ENCODE measurements around the gene OSTM1.

Gene OSTM1

GRCh38 chr6:108074359-108075144 lies at the start of gene OSTM1:
Gene OSTM1, minus strand, starts transcription at chr6:108074741. Its CDS starts 90 bp downstream, at chr6:108074651.
- peak; percentile 86 to 89 for DNase-seq (ENCODE audit: low read depth in 2 of 2)

- no peak for DNase-seq (ENCODE audit: low read depth in 2 of 2)
Measured at GRCh38 chr6:108123946-108124345, 49.4 kb upstream of the OSTM1 start.

GRCh38 chr6:108123481-108123929 lies 49.0 kb upstream of the OSTM1 start:
- DNase-seq (ENCODE audit: low read depth in 2 of 2) = no peak

DNA sequence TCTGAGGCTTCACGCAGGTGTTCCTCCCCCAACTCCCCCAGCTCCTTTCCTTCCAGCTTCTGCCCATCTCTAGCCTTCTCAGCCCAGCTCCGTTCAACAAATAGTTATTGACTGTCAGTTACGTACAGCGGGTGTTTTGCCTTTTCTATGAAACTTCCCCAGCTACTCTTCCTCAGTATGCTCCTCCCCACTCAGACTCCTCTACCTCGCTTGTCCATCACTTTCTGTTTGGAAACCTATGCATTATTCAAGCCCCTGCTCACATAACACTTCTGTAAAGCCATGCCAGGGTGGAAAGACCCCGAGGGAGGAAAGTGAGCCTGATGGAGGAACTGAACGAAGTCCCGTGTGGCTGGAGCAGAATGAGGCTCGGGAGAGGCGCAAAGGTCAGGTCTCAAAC lies 47.1 kb upstream of the OSTM1 start:
- DNase-seq (ENCODE audit: low read depth in 2 of 2) = no peak

DNA sequence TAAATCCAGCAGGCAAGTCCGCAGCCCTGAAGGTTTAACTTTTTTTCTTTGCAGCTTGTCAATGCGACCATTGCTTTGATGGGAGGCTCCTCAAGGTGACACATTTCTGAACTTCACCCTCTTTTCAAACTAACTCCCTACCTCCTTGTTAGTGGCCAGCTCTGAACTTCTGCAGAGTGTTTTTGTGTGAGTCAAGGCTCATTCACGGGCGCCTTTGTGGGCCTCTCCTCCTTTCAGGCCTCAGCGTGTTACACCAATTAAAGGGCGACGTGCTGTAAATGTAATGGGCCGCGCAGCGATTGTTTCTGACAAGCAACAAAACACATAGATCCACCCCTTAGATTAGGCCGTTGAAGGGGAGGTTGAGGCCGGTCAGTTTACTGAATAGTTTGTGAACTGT lies 45.8 kb upstream of the OSTM1 start:
- DNase-seq (ENCODE audit: low read depth in 2 of 2) = no peak

DNA sequence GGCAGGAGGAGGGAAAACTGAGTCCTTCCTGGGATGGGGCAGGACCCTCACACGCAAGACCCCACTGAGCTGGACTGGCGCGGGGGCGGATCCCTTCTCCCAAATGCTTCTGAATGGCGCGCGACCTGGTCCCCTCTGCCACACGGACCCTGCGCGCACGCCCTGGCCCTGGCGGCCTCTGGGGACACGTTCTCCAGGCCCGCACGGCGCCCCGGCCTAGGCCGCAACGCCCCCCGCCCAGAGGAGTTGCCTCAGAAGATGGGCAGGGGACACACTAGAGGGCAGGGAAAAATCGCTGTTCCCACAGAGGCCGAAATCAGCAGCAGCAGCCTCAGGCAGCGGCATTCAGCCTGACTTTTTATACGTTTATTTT lies 45.2 kb upstream of the OSTM1 start:
- no peak for DNase-seq (ENCODE audit: low read depth in 2 of 2)

GRCh38 chr6:108118810-108119768 lies 44.5 kb upstream of the OSTM1 start:
- DNase-seq (ENCODE audit: low read depth in 2 of 2) = no peak

DNA sequence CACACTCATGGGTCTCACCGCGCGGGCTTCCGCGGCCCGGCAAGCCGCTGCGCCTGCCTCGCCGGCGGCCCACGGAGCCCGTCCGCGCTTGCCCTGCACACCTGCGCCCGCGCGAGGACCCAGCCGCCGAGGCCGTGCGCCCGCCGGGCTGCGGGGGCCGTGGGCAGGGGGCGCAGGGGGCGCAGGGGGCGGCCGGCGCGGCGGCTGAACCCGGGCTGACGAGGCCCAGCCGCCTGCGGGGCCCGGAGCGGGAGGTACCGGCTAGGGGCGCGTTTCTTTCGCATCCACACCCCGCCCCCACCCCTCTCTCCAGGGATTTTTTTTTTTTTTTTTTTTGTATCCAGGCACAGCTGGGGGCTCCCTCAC lies 43.8 kb upstream of the OSTM1 start:
- no peak for DNase-seq (ENCODE audit: low read depth in 2 of 2)

DNA sequence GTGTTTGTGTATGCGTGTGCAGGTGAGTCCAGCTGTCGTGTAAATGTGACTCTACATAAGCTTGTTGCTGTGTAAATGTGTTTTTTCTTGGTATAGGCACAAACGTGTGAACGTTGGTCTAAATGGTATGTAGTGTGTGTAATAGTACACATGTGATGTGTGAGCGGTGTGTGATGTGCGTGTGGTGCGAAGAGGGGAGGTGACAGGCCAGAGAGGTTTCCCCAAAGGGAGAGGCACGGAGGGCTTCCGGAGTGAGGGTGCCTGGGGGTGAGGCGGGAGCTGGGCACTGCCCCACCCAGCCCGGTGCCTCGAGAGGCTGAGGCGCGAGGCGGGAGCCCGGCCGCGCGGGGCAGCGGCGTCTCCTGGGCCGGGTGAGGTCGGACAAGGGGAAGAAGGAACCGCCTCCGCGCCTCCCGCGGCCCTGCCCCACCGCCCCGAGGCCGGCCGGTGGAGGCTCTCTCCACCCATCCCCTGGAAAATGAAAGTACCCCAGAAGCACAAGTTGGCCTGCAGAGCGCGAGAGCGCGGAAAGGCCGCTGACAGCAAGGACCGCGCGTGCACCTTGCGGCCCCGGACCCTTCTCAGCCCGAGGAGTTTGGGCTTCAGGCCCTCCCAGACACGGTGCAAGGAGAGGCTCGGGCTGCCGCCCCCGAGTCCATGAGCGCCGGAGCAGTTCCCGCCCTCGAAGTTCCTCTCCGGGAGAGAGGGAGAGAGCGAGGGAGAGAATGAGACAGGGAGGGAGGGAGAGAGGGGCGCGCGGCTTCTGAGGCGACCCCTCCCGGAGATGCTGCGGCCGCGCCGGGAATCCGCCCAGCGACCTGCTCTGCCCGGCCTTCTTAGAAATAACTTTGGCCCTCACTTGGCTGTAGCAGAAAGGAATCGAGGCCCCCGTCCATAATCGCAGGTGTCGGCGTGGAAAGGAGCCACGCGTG lies 43.2 kb upstream of the OSTM1 start:
- no peak for DNase-seq (ENCODE audit: low read depth in 2 of 2)

GRCh38 chr6:108116546-108117426 lies 42.2 kb upstream of the OSTM1 start:
- DNase-seq (ENCODE audit: low read depth in 2 of 2) = no peak

- DNase-seq (ENCODE audit: low read depth in 2 of 2) = no peak
Measured at GRCh38 chr6:108115598-108116058, 41.1 kb upstream of the OSTM1 start.

GRCh38 chr6:108114841-108115597 lies 40.5 kb upstream of the OSTM1 start:
- DNase-seq (ENCODE audit: low read depth in 2 of 2) = no peak

DNA sequence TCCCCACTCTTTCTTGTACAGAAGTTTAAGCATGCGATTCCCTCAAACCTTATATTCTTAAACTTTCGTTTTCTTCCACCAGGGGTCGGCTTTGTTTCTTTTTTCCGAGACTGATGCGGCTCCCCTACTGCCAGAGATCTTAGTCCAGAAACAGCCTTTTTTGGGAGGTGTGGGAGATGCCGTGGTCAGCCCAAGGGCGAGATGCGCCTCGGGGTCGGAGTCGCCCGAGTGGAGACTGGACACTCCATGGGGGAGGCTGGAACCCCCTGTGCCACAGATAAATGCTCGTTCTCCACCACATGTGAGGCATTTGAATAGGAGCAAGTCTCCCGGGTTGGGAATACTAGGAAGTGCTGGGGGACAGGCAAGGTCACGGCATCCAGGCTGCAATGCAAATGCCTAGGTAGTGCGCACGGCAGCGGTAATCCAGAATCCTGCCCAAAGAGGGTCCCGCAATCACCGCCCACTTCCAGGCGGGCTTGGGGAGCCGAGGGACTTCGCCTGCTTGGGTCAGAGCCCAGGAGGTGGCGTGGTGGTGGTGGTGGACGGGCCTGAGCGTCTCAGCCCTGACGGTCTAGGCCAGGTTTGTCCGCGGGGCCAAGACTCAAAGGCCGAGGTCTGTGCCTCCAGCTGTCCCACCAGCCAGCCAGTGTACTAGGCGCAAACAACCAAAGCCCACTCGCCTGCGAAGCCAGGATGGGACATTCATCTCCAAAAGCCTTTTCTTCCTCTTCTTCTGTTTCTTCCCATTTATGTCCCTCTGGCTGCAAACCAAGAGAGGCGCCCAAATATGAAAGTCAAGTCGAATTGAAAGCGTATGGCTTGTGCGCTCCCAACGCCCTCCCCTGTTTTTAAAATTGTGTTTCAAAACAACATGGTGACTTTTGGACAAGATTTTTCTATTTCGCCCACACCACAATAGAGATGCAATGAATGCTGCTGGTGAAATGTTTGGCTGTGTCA lies 39.3 kb upstream of the OSTM1 start:
- DNase-seq (ENCODE audit: low read depth in 2 of 2) = no peak

GRCh38 chr6:108108374-108108773 lies 33.8 kb upstream of the OSTM1 start:
- DNase-seq (ENCODE audit: low read depth in 2 of 2) = no peak

DNA sequence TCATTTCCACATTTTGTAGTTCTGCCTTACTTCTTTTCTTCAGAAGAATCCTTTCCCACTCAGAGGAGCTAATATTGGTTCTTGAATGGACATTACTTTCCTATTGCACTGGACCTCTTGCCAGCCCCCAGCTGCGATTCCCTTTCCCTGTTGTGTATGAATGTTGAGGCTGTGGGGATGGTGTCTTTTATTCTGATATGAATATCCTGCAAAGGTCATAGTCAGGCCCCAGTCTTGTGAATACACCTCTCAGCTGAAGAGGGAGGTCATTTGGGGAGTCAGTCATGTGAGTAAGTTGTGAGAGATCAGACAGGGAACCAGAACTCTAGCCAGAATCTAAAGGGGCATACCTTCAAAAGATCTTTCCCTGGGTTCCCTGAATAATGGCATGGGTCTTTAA lies 32.6 kb upstream of the OSTM1 start:
- DNase-seq (ENCODE audit: low read depth in 2 of 2) = no peak

DNA sequence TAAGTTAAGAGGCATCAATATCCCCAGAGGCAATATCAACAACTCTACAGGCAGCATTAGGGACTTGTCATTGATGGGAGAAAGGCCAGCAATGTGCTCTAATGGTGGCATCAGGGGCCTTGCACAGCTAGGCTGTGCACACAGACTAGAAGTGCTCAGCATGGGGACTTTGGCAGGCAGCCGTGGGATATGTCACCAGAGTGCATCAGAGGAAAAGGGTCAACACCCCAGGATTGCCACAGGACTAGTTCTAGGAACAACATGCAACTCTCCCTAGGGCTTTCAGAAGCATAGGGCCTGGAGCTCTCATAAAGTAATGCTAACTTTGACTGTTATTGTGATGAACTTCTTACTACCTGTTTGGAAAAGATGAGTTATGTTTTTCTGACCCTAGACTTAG lies 32.2 kb upstream of the OSTM1 start:
- DNase-seq (ENCODE audit: low read depth in 2 of 2) = no peak

DNA sequence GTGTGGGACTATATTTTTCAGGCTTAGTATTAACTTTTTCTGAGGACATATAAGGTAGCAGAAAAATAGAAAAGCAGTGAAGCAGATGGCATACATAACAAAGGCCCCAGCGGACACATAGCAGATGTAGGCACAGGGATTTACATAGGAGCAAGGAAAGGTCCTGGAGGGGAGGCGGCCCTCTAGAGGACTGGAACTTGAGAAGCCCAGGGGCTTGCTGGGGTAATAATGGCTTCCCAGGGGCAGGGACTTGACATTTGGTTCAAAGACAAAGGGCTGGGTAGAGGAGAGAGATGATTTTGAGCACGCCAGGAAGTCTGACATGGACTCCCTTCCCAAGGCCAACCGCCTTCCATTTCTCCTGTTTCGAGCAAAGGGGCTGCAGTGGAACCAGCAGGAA lies 31.7 kb upstream of the OSTM1 start:
- no peak for DNase-seq (ENCODE audit: low read depth in 2 of 2)

GRCh38 chr6:108105571-108105970 lies 31.0 kb upstream of the OSTM1 start:
- no peak for DNase-seq (ENCODE audit: low read depth in 2 of 2)

- DNase-seq (ENCODE audit: low read depth in 2 of 2) = no peak
Measured at GRCh38 chr6:108102965-108103364, 28.4 kb upstream of the OSTM1 start.

Data from stimulated activated CD4-positive, alpha-beta T cell treated with anti-CD3 and anti-CD28 coated beads, Interleukin-12 subunit alpha, Interleukin-12 subunit beta, amount 100 ng/mL, for 24 hours (primary cell).